ENCODE data around the gene SLC6A18. TPM values are rescaled to one million over a fixed set of nuclear protein-coding genes. Genes with fewer than 3 reads are reported as not detected.

SLC6A18 gene
- not detected for polyA plus RNA-seq (2013, experiment 1 of 2)
- polyA plus RNA-seq (2013, experiment 2 of 2): not detected

GRCh38 chr5:1225081-1225480, at the start of gene SLC6A18:
Gene SLC6A18 (plus strand): TSS chr5:1225381. CDS start chr5:1225478, 97 bp downstream.
- 84% methylated on average over 11 of the region's 11 CpGs for WGBS
- no peaks in the 10 kb centered on the region for H3K27me3 ChIP-seq (ENCODE audit: insufficient read depth, low read length)
- no peaks in the 10 kb centered on the region for H3K36me3 ChIP-seq (ENCODE audit: insufficient read depth, low read length)
- no peaks in the 10 kb centered on the region for H3K4me1 ChIP-seq (ENCODE audit: insufficient read depth, low read length)
- no peak within 1 kb of the TSS for H3K27ac ChIP-seq (ENCODE audit: low read depth, low read length)
- no peaks in the 10 kb centered on the region for H3K9me3 ChIP-seq (ENCODE audit: insufficient read depth, low read depth, low read length)
- no peak within 1 kb of the TSS for H3K4me3 ChIP-seq (ENCODE audit: low read length)
- no peak within 1 kb of the TSS for H3K9ac ChIP-seq (ENCODE audit: low read depth, low read length)

GRCh38 chr5:1175801-1176472, 49.2 kb upstream of the SLC6A18 start:
- no peaks in the 10 kb centered on the region for H3K9me3 ChIP-seq (ENCODE audit: insufficient read depth, low read depth, low read length)
- H3K4me3 ChIP-seq (ENCODE audit: low read length): no peak overlapping the region
- H3K36me3 ChIP-seq (ENCODE audit: insufficient read depth, low read length): no peaks in the 10 kb centered on the region
- WGBS: 96% methylated on average over 25 of the region's 26 CpGs
- H3K27me3 ChIP-seq (ENCODE audit: insufficient read depth, low read length): no peaks in the 10 kb centered on the region
- H3K9ac ChIP-seq (ENCODE audit: low read depth, low read length): no peak overlapping the region
- H3K27ac ChIP-seq (ENCODE audit: low read depth, low read length): no peak overlapping the region
- H3K4me1 ChIP-seq (ENCODE audit: insufficient read depth, low read length): no peaks in the 10 kb centered on the region

- no peaks in the 10 kb centered on the region for H3K9me3 ChIP-seq (ENCODE audit: insufficient read depth, low read depth, low read length)
Observed at GRCh38 chr5:1176473-1177391, 48.4 kb upstream of the SLC6A18 start.

GRCh38 chr5:1177826-1178528, 47.2 kb upstream of the SLC6A18 start:
- H3K4me3 ChIP-seq (ENCODE audit: low read length): no peak overlapping the region
- no peaks in the 10 kb centered on the region for H3K36me3 ChIP-seq (ENCODE audit: insufficient read depth, low read length)
- no peak overlapping the region for H3K27ac ChIP-seq (ENCODE audit: low read depth, low read length)
- H3K9ac ChIP-seq (ENCODE audit: low read depth, low read length): no peak overlapping the region
- H3K9me3 ChIP-seq (ENCODE audit: insufficient read depth, low read depth, low read length): no peaks in the 10 kb centered on the region
- H3K4me1 ChIP-seq (ENCODE audit: insufficient read depth, low read length): no peaks in the 10 kb centered on the region
- H3K27me3 ChIP-seq (ENCODE audit: insufficient read depth, low read length): no peaks in the 10 kb centered on the region
- 93% methylated on average over 30 of the region's 30 CpGs for WGBS

More at GRCh38 chr5:1176473-1177391, 48.4 kb upstream of the SLC6A18 start:
- Histone ChIP-seq H3K27ac (ENCODE audit: low read depth, low read length) (no peak overlapping the region), H3K9ac (ENCODE audit: low read depth, low read length) (no peak overlapping the region), H3K4me3 (ENCODE audit: low read length) (no peak overlapping the region), H3K27me3 (ENCODE audit: insufficient read depth, low read length) (no peaks in the 10 kb centered on the region), H3K4me1 (ENCODE audit: insufficient read depth, low read length) (no peaks in the 10 kb centered on the region), H3K36me3 (ENCODE audit: insufficient read depth, low read length) (no peaks in the 10 kb centered on the region)
- WGBS: 90% methylated on average over 42 of the region's 42 CpGs

GRCh38 chr5:1178529-1179382, 46.4 kb upstream of the SLC6A18 start:
- Histone ChIP-seq H3K27ac (ENCODE audit: low read depth, low read length) (no peak overlapping the region), H3K36me3 (ENCODE audit: insufficient read depth, low read length) (no peaks in the 10 kb centered on the region), H3K9ac (ENCODE audit: low read depth, low read length) (no peak overlapping the region), H3K4me3 (ENCODE audit: low read length) (no peak overlapping the region), H3K27me3 (ENCODE audit: insufficient read depth, low read length) (no peaks in the 10 kb centered on the region), H3K9me3 (ENCODE audit: insufficient read depth, low read depth, low read length) (no peaks in the 10 kb centered on the region), H3K4me1 (ENCODE audit: insufficient read depth, low read length) (no peaks in the 10 kb centered on the region)
- WGBS: 90% methylated on average over 30 of the region's 34 CpGs

GRCh38 chr5:1179383-1179715, 45.8 kb upstream of the SLC6A18 start:
- Histone ChIP-seq H3K9me3 (ENCODE audit: insufficient read depth, low read depth, low read length) (no peaks in the 10 kb centered on the region), H3K27ac (ENCODE audit: low read depth, low read length) (no peak overlapping the region), H3K4me3 (ENCODE audit: low read length) (no peak overlapping the region), H3K4me1 (ENCODE audit: insufficient read depth, low read length) (no peaks in the 10 kb centered on the region), H3K27me3 (ENCODE audit: insufficient read depth, low read length) (no peaks in the 10 kb centered on the region), H3K9ac (ENCODE audit: low read depth, low read length) (no peak overlapping the region), H3K36me3 (ENCODE audit: insufficient read depth, low read length) (no peaks in the 10 kb centered on the region)
- WGBS: 93% methylated on average over 9 of the region's 9 CpGs

- H3K27me3 ChIP-seq (ENCODE audit: insufficient read depth, low read length): no peaks in the 10 kb centered on the region
- H3K9me3 ChIP-seq (ENCODE audit: insufficient read depth, low read depth, low read length): no peaks in the 10 kb centered on the region
- no peaks in the 10 kb centered on the region for H3K36me3 ChIP-seq (ENCODE audit: insufficient read depth, low read length)
- no peak overlapping the region for H3K4me3 ChIP-seq (ENCODE audit: low read length)
- no peak overlapping the region for H3K27ac ChIP-seq (ENCODE audit: low read depth, low read length)
- H3K9ac ChIP-seq (ENCODE audit: low read depth, low read length): no peak overlapping the region
- 94% methylated on average over 20 of the region's 20 CpGs for WGBS
- H3K4me1 ChIP-seq (ENCODE audit: insufficient read depth, low read length): no peaks in the 10 kb centered on the region
Observed at GRCh38 chr5:1180096-1180495, 45.1 kb upstream of the SLC6A18 start.

- H3K27me3 ChIP-seq (ENCODE audit: insufficient read depth, low read length): no peaks in the 10 kb centered on the region
- H3K36me3 ChIP-seq (ENCODE audit: insufficient read depth, low read length): no peaks in the 10 kb centered on the region
- no peaks in the 10 kb centered on the region for H3K9me3 ChIP-seq (ENCODE audit: insufficient read depth, low read depth, low read length)
- no peak overlapping the region for H3K27ac ChIP-seq (ENCODE audit: low read depth, low read length)
- H3K4me3 ChIP-seq (ENCODE audit: low read length): no peak overlapping the region
- no peak overlapping the region for H3K9ac ChIP-seq (ENCODE audit: low read depth, low read length)
- no peaks in the 10 kb centered on the region for H3K4me1 ChIP-seq (ENCODE audit: insufficient read depth, low read length)
- WGBS: 88% methylated on average over 20 of the region's 20 CpGs
Observed at GRCh38 chr5:1180841-1181271, 44.3 kb upstream of the SLC6A18 start.

GRCh38 chr5:1181451-1182359, 43.5 kb upstream of the SLC6A18 start:
- Histone ChIP-seq H3K4me3 (ENCODE audit: low read length) (no peak overlapping the region), H3K27ac (ENCODE audit: low read depth, low read length) (no peak overlapping the region), H3K4me1 (ENCODE audit: insufficient read depth, low read length) (no peaks in the 10 kb centered on the region), H3K9ac (ENCODE audit: low read depth, low read length) (no peak overlapping the region), H3K36me3 (ENCODE audit: insufficient read depth, low read length) (no peaks in the 10 kb centered on the region), H3K27me3 (ENCODE audit: insufficient read depth, low read length) (no peaks in the 10 kb centered on the region), H3K9me3 (ENCODE audit: insufficient read depth, low read depth, low read length) (no peaks in the 10 kb centered on the region)
- 88% methylated on average over 27 of the region's 27 CpGs for WGBS

- Histone ChIP-seq H3K27ac (ENCODE audit: low read depth, low read length) (no peak overlapping the region), H3K9me3 (ENCODE audit: insufficient read depth, low read depth, low read length) (no peaks in the 10 kb centered on the region), H3K4me3 (ENCODE audit: low read length) (no peak overlapping the region), H3K36me3 (ENCODE audit: insufficient read depth, low read length) (no peaks in the 10 kb centered on the region), H3K27me3 (ENCODE audit: insufficient read depth, low read length) (no peaks in the 10 kb centered on the region), H3K4me1 (ENCODE audit: insufficient read depth, low read length) (no peaks in the 10 kb centered on the region), H3K9ac (ENCODE audit: low read depth, low read length) (no peak overlapping the region)
- 86% methylated on average over 7 of the region's 7 CpGs for WGBS
Observed at GRCh38 chr5:1182360-1182632, 42.9 kb upstream of the SLC6A18 start.

All from HUES64 (cell line).